Retinal pigment epithelial cell (primary cell): ENCODE measurements around the gene OPCML.

Source experiments
- DNase-seq: peaks from one replicate; pipeline ENCODE4 v3.0.0-alpha.2; 2010; ENCODE audit warnings: low read depth
- H3K4me3 ChIP-seq: 2 replicates; pipeline ENCODE4 v1.5.1; 2011; ENCODE audit warnings: mild to moderate bottlenecking, low read length, control low read depth, moderate library complexity
- TF ChIP-seq, protein P1 (sequence below): conservative IDR thresholded peaks from 2 replicates; pipeline ENCODE4 v1.5.1; 2011; ENCODE audit warnings: low read depth, low read length, control low read depth, inconsistent platforms

OPCML gene

DNA sequence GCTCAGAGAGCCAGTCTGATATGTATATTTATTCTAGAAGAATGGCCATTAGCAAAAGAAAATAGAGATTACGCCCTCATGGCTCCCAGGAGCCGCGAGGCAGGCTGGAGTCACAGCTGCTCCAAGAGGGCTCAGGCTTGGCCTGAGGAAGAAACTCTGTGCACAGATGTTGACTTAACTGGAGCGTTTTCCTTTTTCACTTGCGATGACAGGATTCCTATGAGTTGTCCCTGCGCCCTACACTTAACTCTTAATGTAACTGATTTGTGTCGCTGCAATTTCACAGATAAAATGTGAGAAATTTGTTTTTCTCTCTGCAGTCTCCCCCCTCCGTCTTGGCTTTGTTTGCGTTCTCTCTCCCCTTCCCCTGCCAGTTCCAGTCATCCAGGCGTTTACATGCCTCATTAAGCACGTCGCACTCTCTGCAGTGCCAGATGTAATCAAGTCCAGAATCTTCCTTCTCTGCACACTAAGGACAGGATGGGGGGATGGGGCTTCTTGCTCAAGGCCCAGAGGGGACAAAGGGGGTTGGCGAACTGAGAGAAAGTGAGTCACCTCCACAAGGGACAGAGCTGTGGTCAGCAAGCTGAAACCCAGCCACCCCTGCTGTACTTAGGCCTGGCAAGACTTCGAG, 1101.8 kb downstream of the OPCML start:
- no peak for DNase-seq
- TF ChIP-seq, protein P1, sequence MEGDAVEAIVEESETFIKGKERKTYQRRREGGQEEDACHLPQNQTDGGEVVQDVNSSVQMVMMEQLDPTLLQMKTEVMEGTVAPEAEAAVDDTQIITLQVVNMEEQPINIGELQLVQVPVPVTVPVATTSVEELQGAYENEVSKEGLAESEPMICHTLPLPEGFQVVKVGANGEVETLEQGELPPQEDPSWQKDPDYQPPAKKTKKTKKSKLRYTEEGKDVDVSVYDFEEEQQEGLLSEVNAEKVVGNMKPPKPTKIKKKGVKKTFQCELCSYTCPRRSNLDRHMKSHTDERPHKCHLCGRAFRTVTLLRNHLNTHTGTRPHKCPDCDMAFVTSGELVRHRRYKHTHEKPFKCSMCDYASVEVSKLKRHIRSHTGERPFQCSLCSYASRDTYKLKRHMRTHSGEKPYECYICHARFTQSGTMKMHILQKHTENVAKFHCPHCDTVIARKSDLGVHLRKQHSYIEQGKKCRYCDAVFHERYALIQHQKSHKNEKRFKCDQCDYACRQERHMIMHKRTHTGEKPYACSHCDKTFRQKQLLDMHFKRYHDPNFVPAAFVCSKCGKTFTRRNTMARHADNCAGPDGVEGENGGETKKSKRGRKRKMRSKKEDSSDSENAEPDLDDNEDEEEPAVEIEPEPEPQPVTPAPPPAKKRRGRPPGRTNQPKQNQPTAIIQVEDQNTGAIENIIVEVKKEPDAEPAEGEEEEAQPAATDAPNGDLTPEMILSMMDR: no peak
- no peak overlapping the region for H3K4me3 ChIP-seq

DNA sequence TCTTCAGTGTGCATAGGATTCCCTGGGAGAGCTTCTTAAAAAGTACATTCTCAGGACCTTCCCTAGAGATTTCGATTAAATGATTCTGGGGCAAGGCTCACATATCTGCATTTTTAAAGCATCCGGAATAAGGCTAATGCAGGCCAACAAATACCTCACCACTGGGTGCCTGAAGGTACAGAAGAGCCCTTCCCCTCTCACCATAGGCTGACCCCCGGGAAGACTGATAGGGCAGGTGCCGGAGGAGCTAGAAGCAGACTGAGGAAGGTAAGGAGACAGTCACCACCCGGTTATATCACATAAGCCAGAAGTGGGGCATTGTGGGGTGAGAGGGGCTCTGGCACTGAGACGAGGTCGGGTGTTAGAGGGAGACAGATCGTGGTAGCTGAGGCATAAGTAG, 1102.6 kb downstream of the OPCML start:
- TF ChIP-seq, protein P1: no peak
- DNase-seq: no peak
- no peak overlapping the region for H3K4me3 ChIP-seq

DNA sequence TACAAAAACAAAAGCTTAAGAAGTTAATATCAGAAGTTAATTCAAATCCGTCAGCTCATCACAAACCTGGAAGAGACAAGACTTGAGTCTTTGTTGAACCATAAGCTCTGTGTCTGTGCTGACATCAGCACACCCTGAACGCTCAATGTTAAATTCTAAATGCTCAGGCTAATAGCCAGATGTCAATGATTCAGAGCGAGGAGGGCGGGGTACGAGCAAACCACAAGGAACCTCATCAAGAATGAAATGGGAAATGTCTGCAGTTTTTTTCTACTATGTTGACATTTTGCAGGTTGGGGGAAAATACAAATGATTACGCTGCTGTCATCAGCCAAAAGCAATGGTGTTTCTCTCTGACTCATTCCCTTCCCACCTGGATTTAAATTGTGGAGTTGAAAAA, 1104.7 kb downstream of the OPCML start:
- no peak overlapping the region for H3K4me3 ChIP-seq
- no peak for DNase-seq
- TF ChIP-seq, protein P1: no peak

DNA sequence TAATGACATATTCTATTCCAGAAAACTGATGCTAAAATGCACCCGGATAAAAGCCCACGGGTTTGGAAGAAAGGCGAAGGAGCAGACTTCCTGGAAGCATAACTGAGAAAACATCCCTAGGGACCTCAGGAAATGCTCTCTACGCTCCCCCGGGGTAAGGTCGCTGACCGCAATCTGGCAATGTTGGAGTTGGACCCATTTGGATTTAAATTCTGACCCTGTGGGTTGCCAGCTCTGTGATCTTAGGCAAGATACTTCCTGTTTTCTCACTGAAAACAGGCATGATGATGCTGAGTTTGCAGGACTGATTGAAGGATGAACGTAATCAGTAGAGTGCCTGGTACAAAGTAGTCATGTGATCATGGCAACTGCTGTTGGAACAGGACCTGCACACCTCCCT, 1107.9 kb downstream of the OPCML start:
- no peak overlapping the region for H3K4me3 ChIP-seq
- DNase-seq: no peak
- TF ChIP-seq, protein P1: no peak

- no peak overlapping the region for H3K4me3 ChIP-seq
- no peak for DNase-seq
- TF ChIP-seq, protein P1: no peak
Measured at GRCh38 chr11:132423266-132423665, 1109.0 kb downstream of the OPCML start.

- no peak overlapping the region for H3K4me3 ChIP-seq
- TF ChIP-seq, protein P1: no peak
- no peak for DNase-seq
Measured at GRCh38 chr11:132422722-132423121, 1109.6 kb downstream of the OPCML start.

GRCh38 chr11:132421555-132421954, 1110.7 kb downstream of the OPCML start:
- DNase-seq: no peak
- no peak overlapping the region for H3K4me3 ChIP-seq
- TF ChIP-seq, protein P1: no peak
